GM19397 (cell line): ENCODE measurements around the gene KCNAB1.
A peak's percentile ranks its signal among the peaks of the same experiment; 100 is the strongest.
"Not testable (repeated sequence)": the region's sequence is repeated elsewhere in the genome, so short reads cannot be mapped to it uniquely, and the experiment has no call there.

Experiments used
- ATAC-seq: cut with Tn5 transposase; IDR thresholded peaks from one replicate; pipeline ENCODE4 v1.9.1; 2021; ENCODE audit warnings: mild to moderate bottlenecking, moderate library complexity; ENCODE audit not compliant: unreplicated experiment

Gene KCNAB1

DNA sequence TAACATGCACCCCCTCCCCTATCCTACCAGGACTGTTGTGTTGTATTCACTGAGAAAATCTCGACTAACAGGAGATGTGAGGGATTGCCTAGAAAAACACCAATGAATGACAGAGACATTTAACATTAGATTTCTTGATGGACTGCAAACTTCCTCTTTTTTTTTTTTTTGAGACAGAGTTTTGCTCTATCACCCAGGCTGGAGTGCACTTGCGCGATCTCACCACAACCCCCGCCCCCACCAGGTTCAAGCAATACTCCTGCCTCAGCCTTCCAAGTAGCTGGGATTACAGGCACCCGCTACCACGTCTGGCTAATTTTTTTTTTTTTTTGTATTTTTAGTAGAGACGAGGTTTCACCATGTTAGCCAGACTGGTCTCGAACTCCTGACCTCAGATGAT is 17.0 kb downstream of the KCNAB1 start:
- ATAC-seq = not testable (repeated sequence)

DNA sequence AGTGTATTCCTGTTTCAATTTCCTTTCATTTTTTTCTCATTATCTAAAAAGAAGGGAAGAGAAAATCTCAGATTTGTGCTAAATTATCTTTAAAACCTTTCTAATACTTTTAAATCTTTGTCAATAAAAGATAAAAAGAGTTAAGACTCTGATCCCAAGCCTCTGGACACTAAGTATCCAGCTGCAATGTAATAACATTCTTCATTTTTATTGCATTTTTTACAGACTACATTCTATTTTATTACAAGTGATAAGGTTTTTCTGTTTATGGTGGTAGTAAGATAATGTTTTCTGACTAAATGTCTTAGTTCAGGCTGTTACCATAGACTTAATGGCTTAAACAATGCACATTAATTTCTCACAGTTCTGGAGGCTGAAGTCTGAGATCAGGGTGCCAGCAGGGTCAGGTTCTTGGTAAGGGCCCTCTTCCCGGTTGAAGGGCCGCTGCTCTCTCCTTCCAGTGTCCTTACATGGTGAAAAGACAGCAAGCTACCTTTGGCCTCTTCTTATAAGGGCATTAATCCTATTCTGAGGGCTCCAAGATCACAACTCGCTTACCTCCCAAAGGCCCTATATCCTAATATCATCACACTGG is 19.7 kb downstream of the KCNAB1 start:
- ATAC-seq = no peak

DNA sequence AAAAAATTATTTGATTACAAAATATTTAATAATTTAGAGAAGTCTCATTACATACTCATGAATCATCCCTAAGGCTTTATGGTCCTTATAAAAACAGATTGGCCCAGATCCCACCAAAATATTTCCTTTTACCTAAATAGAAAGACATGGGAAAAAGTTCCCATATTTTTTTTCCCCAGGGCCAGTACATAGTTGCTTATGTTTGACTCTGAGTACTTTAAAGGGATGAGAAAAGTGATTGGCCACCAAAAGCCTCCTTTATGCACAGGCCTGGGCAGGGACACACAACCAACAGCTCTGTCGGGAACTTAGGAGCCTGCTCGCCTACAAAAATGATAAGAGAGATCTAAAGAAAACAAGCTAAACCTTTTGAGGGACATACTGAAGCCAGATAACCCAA is 22.3 kb downstream of the KCNAB1 start:
- no peak for ATAC-seq

DNA sequence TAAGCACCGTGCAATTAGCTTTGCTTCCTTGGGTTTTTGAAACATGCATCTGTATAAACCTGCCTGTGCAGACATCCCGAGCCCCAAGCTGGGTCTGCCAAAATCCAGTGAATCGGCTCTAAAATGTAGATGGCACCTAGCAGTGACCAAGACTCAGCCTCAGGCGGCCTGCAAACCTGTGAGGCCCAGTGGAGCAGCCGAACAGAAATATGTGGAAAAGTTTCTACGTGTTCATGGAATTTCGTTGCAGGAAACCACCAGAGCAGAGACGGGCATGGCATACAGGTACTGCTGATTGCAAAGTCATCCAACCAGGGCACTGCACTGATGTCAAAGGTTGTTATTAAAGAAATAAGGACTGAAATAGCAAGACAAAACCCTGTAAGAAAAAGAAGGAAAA is 22.8 kb downstream of the KCNAB1 start:
- ATAC-seq = no peak

DNA sequence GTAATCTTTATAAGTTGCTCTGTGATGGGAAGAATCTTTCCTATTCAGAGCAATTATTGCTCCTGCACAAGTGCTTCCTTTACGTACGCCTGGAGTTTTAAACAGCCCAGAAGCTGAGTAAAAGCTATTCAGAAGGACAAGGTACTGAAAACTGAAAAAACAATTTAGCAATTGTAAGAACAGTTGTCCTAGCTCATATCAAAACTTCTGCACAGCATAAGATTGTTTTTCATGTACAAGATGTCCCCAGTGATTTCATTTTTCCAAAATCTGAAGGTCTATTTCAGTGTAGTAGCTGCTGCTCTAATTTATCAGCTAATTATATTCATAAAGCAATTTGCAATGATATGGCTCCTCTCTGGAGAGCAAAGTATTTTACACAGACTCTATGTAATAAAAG is 23.7 kb downstream of the KCNAB1 start:
- ATAC-seq = no peak

DNA sequence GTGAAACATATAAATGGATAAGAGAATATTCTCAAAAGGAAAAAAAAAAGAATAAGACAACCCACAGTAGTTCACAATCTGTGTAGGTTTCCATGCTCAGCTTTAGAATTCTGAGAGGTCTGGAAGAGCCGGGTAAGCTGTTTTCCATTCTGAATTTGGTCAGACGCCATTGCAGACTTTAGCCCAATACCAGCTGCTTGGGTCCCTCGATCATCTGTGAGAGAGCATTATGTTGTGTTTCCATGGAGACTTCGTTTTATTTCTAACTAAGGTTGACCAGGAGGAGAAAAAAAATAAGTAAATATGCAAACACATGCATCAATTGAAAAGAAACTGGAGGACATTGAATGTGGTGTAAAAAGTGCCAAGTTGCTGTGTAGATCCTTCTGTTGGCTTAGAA is 25.5 kb downstream of the KCNAB1 start:
- no peak for ATAC-seq

DNA sequence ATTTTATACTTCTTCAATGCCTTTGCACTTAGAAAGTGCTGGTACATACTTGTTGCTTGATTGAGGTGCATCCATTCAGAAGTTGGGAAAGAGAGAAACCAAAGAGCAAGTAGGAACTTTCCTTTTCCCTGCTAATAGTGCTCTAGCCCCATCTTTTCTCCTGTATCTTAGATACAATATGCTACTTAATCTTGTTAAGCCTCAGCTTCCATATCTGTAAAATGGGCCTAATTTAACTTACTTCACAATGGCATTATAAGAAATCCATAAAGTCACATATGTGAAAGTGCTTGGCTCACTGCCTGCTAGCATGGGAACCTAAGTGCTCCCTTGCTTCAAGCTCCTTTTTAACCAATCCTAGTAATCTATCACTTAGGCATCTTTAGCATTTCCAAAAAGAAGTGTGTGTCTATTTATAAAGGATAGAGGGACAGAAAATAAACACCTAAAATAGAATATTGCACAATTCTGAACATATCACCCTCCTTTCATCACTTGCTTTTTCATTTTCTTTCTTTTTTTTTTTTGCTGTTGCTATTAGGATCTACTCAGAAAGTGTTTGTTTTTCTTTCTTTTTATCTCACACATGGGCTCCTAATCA is 28.1 kb downstream of the KCNAB1 start:
- ATAC-seq = no peak

DNA sequence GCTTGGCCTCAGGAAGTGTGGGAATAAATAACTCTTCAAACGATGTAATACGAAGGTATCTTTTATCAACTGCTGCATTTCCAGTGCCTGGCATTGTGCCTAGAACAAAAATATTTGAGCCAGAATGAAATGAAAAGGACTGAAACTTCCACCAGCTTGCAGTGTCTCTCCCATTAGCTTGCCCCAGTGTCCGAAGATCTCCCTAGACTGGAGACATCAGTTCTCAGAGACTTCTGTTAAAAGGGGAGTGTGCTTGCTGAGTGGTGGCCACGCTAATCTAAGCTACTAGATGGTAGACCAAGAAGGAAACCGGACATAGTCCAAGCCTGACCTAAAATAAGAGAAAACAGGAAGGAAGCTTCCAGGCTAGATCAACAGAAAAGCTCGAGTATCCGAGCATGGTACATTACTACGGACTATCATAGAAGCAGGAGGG is 28.6 kb downstream of the KCNAB1 start:
- no peak for ATAC-seq

DNA sequence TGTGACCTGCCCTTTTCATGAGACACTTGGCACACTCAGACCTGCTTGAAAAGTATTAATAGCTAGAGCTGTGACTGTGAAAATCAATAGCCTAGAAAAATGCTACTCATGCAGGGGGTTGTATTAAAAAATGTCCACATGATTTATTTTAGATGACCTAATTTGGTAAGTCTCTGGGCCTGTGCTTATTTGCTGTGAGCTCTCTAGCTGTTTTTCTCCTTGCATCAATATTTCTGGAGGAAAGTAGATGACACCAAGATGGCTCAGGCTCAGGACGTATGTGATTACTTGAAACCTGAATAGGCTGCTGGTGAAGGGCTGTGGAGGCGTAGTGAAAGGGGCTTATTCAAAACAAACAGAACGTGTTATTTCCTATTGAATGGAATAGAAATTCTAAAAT is 29.5 kb downstream of the KCNAB1 start:
- ATAC-seq = no peak

DNA sequence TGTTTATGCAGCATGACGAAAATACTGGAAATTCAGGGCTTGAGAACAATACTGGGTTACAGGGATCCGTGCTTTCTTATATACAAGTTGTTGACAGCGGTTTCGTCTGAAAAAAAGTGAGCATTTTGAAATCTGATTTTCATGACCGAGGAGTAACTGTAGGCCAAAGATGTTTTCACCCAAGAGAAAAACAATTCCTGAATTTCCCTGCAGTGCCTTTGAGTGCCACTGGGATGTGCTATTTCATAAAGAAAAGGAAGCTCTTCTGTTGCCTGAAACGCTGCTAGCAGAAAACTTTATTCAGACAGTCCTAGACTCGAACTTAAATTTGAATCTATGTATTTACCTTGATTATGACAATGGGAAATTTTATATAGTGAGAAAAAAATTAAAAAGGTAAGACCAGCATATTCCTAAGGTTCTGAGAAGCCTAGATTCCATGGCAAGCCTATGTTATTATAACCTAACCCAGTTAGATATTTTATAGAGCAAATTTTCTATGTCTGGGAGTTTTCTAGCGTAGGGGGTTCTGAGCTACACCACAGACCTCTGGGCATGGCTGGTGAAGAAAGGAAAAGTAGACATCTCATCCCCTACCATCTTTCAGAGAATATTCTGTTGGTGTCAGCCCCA is 30.2 kb downstream of the KCNAB1 start:
- ATAC-seq = no peak

DNA sequence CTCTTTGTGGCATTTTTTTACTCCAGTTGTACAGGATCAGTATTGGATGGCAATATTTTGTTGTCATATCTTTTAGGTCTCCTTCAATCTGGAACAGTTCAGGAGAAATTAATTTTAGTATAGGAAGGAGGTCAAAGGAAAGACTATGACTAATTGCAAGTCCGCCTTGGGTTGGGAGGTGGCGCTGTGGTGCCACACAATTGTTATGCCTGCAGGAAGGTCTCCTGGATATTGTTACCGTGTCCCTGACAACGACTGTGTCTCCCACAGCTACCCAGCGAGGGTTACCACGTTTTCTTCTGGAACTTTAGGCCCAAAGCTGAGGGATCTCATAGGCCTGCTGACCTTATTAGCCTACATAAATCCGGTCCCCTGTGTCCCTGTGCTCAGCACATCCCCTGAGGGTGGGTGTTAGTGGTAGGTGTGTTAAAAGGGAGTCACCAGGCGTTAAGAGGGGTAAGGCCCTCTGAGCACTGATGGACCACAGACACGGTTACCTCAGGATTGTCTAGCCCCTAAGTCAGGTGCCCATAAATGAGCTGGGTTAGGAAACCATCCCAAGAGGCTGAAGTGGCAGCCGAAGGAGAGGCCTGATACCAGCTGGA is 31.5 kb downstream of the KCNAB1 start:
- no peak for ATAC-seq

DNA sequence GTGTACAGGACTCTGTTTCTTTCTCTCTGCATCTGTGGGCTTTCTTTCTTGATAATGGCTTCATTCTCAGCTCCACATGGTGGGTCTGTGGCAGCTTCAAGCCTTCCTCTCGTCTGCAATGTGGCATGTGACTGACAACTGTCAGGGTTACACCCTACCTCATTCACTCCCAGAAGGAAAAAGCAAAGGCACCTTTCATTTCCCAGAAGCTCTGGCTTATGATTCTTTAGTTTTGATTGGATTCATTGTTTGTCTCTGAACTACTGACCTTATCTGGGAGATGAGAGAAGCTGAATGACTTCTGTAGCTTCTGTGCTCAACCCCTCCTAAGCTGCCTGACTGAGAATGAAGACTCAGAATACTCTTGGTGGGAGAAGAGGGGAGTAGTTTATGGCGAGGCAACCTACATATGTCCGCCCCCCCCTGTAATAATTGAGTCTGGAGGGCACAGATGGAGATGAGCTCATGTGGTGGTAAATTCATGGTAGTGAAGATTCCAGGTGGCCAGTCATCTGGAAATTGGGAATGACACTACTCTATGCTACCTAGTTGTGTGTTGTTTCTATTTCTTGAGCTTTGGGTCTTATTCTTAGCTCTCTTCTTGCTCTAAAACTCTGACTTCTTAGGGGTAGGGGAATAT is 38.4 kb downstream of the KCNAB1 start:
- no peak for ATAC-seq

DNA sequence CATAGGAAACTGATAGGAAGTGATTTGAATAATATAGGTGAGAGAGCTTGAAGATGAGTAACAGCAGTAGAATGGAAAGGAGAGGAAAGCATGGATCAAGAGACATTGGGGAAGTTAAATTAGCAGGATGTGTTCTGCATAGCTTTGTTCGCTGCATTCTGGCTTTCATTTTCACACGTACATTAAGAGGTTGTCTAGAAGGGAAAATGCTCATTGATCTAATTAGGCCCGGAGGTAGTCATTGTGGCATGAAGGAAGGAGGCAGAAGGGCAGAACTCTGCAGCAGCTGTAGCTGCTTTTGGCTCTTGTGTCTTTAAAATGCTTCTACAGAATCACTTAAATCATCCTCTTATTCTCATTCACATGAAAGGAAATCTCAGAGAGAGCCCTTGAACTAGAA is 40.3 kb downstream of the KCNAB1 start:
- peak; percentile 81 for ATAC-seq

DNA sequence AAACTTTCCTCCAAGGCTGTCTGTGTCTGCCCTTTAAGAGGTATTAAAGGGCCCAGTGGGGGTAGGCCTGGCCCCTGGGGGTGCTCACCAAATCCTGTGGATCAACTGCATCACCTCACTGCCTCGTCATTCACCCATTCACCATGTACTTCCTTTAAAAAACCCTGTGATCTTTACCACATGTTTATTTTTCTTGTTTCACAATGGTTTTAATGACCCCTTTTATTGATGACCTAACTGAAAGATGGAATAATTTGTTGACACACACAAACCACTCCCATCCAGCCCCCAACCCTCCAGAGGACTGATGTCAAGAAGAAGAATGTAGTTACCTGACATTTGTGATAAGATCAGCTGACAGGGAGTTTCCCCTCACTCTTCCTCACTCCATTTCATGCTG is 40.8 kb downstream of the KCNAB1 start:
- ATAC-seq = peak; percentile 44

DNA sequence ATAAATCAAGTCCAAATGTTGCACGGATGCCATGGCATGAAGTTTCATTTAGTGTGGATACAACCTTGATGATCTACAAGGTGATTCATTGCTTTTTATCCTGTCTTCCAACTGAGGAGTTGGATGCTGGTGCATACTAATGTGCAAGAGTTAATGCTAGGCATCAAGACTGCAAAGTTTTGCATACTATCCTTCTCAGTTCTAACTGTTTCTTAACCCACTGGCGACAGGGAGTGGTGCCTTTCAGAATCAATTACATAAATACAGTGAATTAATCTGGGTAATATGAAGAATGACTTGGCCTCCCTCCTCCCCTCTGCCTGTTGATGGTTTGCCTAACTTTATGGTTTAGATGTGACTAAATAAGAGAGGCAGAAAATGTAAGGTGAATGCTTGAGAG is 43.5 kb downstream of the KCNAB1 start:
- no peak for ATAC-seq

DNA sequence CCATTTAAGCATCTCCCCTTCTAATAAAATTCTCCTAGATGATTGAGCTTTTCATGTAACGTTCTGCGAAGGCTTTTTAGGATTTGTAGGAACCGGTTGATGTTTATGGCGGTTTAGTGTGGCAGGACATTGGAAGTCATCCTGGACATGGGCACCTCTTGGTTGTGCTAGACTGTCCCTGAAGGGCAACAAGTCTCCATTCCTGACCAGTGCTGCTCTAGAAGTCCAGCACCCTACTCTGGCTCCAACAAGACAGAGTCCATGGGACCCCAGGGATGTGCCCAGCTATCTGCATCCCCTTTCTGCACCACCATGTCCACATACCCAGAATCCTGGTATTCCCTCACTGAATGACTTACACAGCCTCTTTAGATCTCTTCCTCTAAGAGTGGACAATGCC is 46.4 kb downstream of the KCNAB1 start:
- ATAC-seq = no peak

DNA sequence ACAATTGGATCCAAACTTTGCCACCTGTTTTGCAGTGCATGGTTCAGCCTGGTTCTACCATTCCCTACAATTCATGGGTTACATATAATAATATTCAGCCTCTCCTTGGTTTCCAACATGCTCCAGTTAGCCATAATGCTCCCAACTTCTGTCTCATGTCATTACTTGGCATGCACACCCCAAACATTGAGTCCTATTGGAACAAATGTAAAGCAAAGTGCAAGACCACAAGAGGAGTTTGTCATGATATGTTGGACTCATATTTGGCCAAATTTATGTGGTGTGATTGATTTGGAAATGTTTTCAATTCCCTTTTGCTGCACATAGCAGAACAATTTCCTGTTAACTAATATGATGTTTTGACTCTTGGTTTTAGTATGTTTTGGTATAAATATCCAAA is 50.2 kb downstream of the KCNAB1 start:
- ATAC-seq = no peak

DNA sequence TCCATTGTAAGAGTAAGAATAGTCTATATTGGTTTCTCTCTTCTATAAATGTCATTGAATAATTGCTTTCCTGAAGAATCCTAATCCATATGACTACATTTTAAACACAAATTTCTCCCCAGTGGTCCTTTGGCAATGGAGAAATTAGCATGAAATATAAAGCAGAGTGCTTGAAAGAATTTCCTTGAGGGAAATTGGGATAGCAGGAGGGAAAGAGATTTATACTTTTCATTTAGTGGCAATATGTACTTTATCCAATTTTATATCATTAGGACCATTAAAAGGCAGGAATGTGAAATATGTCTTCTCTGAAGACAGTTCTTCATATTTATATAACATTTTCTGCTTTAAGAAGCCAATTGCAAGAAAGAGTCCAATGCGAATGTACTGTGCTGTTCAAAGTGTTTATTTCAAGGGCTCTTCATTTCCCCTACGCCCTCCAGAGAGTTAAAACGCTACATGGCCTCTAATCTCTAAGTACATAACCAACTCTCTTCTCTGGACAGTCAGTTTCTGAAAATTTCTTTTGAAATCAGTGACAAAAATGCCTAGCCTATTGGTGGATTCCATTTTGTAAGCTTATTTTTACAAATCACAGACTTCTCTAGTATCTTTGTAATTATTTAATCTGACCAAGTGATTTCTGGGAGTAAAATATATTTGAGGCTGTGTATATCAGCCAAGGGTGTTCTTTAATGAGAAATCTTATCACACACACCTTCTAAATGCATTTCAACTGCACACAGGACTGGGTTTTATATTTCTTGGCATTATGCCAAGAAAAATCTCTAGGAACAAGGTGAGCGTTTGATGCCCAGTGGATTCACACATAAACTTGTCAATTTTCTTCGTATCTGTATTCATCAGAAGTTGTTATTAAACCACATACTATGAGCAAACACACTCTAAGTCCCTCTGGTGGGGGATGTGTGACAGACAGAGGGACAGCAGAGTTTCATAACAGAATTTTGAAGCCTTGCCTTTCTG is 51.2 kb downstream of the KCNAB1 start:
- no peak for ATAC-seq

DNA sequence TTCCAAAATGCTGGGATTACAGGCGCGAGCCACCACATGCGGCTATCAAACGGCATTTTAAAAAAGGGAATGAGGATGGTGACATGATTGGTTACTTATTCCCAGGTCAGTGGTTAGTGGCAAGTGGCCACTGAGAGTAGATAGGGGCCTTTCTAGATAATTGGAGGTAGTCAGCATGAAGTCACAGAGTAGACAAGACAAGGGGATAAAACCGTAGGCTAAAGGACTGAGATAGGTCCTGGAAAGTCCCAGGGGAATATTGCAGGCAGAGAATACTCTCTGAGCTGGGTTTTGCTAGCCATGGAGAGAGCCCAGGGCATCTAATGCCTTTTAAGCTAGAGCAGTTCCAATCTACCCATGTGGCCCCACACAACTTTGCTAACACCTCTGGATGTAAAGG is 52.2 kb downstream of the KCNAB1 start:
- ATAC-seq = no peak

DNA sequence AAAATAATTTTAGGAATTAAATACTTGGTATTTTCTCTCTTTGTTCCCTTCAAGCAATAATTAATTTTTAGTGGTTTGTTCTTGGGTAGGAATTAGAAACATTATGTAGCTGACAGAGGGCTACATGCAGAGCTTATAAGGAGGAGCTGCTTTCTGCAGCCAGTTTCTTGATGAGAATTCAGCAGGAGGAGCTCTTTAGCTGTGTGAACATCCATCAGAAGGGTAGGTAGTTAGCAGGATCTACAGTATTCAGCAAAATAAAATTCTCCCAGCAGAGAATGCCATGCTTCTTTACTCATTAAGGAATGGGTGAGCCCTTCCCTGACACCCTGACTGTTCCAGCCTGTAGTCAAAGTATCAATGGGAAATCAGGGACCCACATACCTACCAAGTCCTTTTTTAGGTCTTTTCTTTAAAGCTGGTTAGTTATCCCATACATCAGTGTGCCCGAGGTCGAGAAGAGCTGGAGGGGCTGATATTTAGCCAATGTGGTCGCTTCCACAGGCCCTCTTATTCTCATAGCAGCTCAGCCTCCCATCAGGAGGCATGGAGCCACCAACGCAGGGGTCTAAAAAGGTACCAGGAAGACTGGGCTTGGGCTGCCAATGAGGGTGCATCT is 54.0 kb downstream of the KCNAB1 start:
- no peak for ATAC-seq
